Measurements from ENCODE around the gene CAPZA1. TPM values are rescaled to one million over a fixed set of nuclear protein-coding genes. Genes with fewer than 3 reads are reported as not detected.
A peak's percentile ranks its signal among the peaks of the same experiment; 100 is the strongest.

CAPZA1 gene
- total and polyA plus RNA-seq, 2 of the 8 experiments (the other 6 are each of a cell fraction or from before 2014, with no cell fraction given) = 48.9 to 107 TPM

- TF ChIP-seq USF2 (IDR thresholded peaks at IDR 0.05; ENCODE audit: low read length) (no peak), TAF1 (IDR thresholded peaks at IDR 0.05; ENCODE audit: low read depth, low read length) (peak; percentile 93), SAP30 (IDR thresholded peaks at IDR 0.05; ENCODE audit: insufficient read depth, insufficient replicate concordance, low read length) (peak; percentile 70), POLR2A (IDR thresholded peaks at IDR 0.05; ENCODE audit: control extremely low read depth in 1 of 2, low read depth in 2 of 2, low read length in 2 of 2) (peak in 1 of 2 experiments; percentile 35; a peak in 1 of 3 replicates), RAD21 (IDR thresholded peaks at IDR 0.05 in 1 of 2, conservative IDR thresholded peaks at IDR 0.05 in 1 of 2; ENCODE audit: low read depth in 2 of 2, low read length in 2 of 2) (no peak), KDM5A (IDR thresholded peaks at IDR 0.05; ENCODE audit: low read length) (peak; percentile 83), SP2 (IDR thresholded peaks at IDR 0.05; ENCODE audit: low read length) (peak; percentile 45; the same call in 1 of the 2 replicates), MAX (IDR thresholded peaks at IDR 0.05) (peak; percentile 68), TBP (IDR thresholded peaks at IDR 0.05; ENCODE audit: low read depth, low read length) (peak; percentile 85), CTCF (IDR thresholded peaks at IDR 0.05; ENCODE audit: control extremely low read depth in 1 of 3, insufficient read depth in 1 of 3, low read depth in 1 of 3, low read length in 3 of 3) (no peak)
These were observed 713 bp upstream of the CAPZA1 start, which contains the start of gene ST7L (continued) for GRCh38 chr1:112618721-112619517.
